K562 (cell line): ENCODE data around the gene ROS1. TPM values are rescaled to one million over a fixed set of nuclear protein-coding genes. Genes with fewer than 3 reads are reported as not detected.

Source experiments
- ATAC-seq: fragments of 200-7000 bp; cut with Tn5 transposase; 3 replicates; pipeline ENCODE4 v1.9.1; 2020; ENCODE audit warnings: moderate library complexity
- BruUV-seq: library from RNA; stranded (reverse); fragments of 400-500 nt; replicated peaks from 2 replicates; lab custom pipeline; 2021; lab: Mats Ljungman, UMichigan
- CTCF ChIA-PET: fragments of 300-600 bp; formaldehyde crosslinking; extraction: SDS; loops from one replicate; lab custom pipeline; 2021; ENCODE audit warnings: low intra/inter-chr PET ratio; lab: Yijun Ruan, JAX
- POLR2A ChIA-PET: fragments of 300-600, 350-650 bp; sonication (Branson Sonifier 250); formaldehyde crosslinking; extraction: SDS; loops from one replicate; lab custom pipeline; 2021; ENCODE audit warnings: antibody characterized with exemption, inconsistent platforms; lab: Yijun Ruan, JAX
- DNase-seq, 4 experiments: peaks; one replicate each; pipeline versions ENCODE4 v3.0.0 to v3.0.0-alpha.2; 2011 to 2018; ENCODE audit warnings: low spot score in 3 of 4, mixed read lengths in 3 of 4; ENCODE audit errors: extremely low read depth in 1 of 4
- FAIRE-seq: peaks from 2 replicates; lab custom pipeline; 2011; peaks lifted over from hg19 to GRCh38; lab: Jason Lieb, UNC
- H2AFZ ChIP-seq: 2 replicates; pipeline ENCODE4 v1.6.0; 2011; ENCODE audit warnings: low read depth, low read length, control low read depth, inconsistent platforms
- H3K27ac ChIP-seq: fragments of 200-600 bp; 3 replicates; pipeline ENCODE4 v1.8.0; 2011; ENCODE audit warnings: low read depth, mild to moderate bottlenecking, control low read depth, inconsistent platforms, low read length, moderate library complexity, mixed read lengths; ENCODE audit errors: extremely low read depth
- H3K27me3 ChIP-seq, 2 experiments: fragments of 300-600 bp in 1 of 2; 2 replicates in 1 of 2; 3 replicates in 1 of 2; pipeline versions ENCODE4 v1.6.0 to v1.8.0; 2011; ENCODE audit warnings: inconsistent platforms in 2 of 2, low read length in 2 of 2, mild to moderate bottlenecking in 1 of 2, mixed read lengths in 1 of 2, moderate library complexity in 1 of 2; ENCODE audit not compliant: control insufficient read depth in 2 of 2, insufficient read depth in 2 of 2
- H3K36me3 ChIP-seq: fragments of 300-600 bp; 3 replicates; pipeline ENCODE4 v1.8.0; 2011; ENCODE audit warnings: mild to moderate bottlenecking, low read length, inconsistent platforms; ENCODE audit not compliant: control insufficient read depth, insufficient read depth
- H3K4me1 ChIP-seq, 2 experiments: fragments of 200-600 bp in 1 of 2; replicated peaks in 1 of 2; 2 replicates in 1 of 2; 3 replicates in 1 of 2; pipeline versions ENCODE4 v1.5.1 to v1.8.0; 2011; ENCODE audit warnings: inconsistent platforms in 2 of 2, low read length in 2 of 2, mild to moderate bottlenecking in 1 of 2, mixed read lengths in 1 of 2, moderate library complexity in 1 of 2; ENCODE audit not compliant: control insufficient read depth in 2 of 2, insufficient read depth in 2 of 2
- H3K4me2 ChIP-seq: 2 replicates; pipeline ENCODE4 v1.6.1; 2011; ENCODE audit warnings: low read length, control low read depth, inconsistent platforms, mixed read lengths; ENCODE audit not compliant: insufficient read depth
- H3K4me3 ChIP-seq: fragments of 200-600 bp; sonication (generic), shearing (Covaris generic); 2 replicates; pipeline ENCODE4 v1.5.1; 2016; ENCODE audit warnings: control low read depth, inconsistent platforms
- H3K79me2 ChIP-seq: fragments of 200-600 bp; 3 replicates; pipeline ENCODE4 v1.8.0; 2011; ENCODE audit warnings: low read length, inconsistent platforms; ENCODE audit not compliant: control insufficient read depth, insufficient read depth
- H3K9ac ChIP-seq, 2 experiments: 2 replicates each; pipeline versions ENCODE4 v1.6.0 to v1.6.1; 2011; ENCODE audit warnings: low read depth in 2 of 2, low read length in 2 of 2, control low read depth in 1 of 2, inconsistent platforms in 1 of 2, mild to moderate bottlenecking in 1 of 2, mixed read lengths in 1 of 2; ENCODE audit not compliant: insufficient read depth in 1 of 2
- H3K9me1 ChIP-seq: one replicate; pipeline ENCODE4 v1.6.0; 2011; ENCODE audit warnings: inconsistent platforms, mild to moderate bottlenecking, low read length, moderate library complexity; ENCODE audit not compliant: control insufficient read depth, insufficient read depth
- H3K9me3 ChIP-seq: replicated peaks from 2 replicates; pipeline ENCODE4 v1.5.1; 2011; ENCODE audit warnings: low read depth, low read length, inconsistent platforms; ENCODE audit not compliant: control insufficient read depth, insufficient read depth
- H4K20me1 ChIP-seq: replicated peaks from 2 replicates; pipeline ENCODE4 v1.6.1; 2011; ENCODE audit warnings: low read length, inconsistent platforms, mixed read lengths; ENCODE audit not compliant: control insufficient read depth, insufficient read depth
- HEY1 ChIP-seq: fragments of 250-450 bp; sonication (Bioruptor Pico); IDR thresholded peaks from 2 replicates; pipeline ENCODE4 v1.5.0; 2020; ENCODE audit warnings: mild to moderate bottlenecking, moderate library complexity, borderline replicate concordance
- NR3C1 ChIP-seq: sonication (generic); formaldehyde crosslinking; IDR thresholded peaks from 2 replicates; pipeline ENCODE4 v1.8.1; 2022; ENCODE audit warnings: missing genetic modification reagents
- SIX5 ChIP-seq, 2 experiments: IDR thresholded peaks; 2 replicates each; pipeline ENCODE4 v1.6.1; 2011; ENCODE audit warnings: low read length in 2 of 2, borderline replicate concordance in 1 of 2, low read depth in 1 of 2, mild to moderate bottlenecking in 1 of 2, moderate library complexity in 1 of 2; ENCODE audit not compliant: insufficient read depth in 1 of 2
- ZNF212 ChIP-seq: fragments of 450-650 bp; formaldehyde crosslinking; IDR thresholded peaks from 2 replicates; pipeline ENCODE4 v1.4.0; 2020; ENCODE audit warnings: mild to moderate bottlenecking
- ZNF354B ChIP-seq: fragments of 250-450 bp; sonication (Bioruptor Pico); IDR thresholded peaks from 2 replicates; pipeline ENCODE4 v1.4.0; 2020
- ZNF57 ChIP-seq: fragments of 450-650 bp; formaldehyde crosslinking; IDR thresholded peaks from 2 replicates; pipeline ENCODE4 v1.4.0; 2020; ENCODE audit warnings: mild to moderate bottlenecking, moderate library complexity
- ZNF76 ChIP-seq: fragments of 250-450 bp; sonication (Bioruptor Pico); IDR thresholded peaks from 2 replicates; pipeline ENCODE4 v1.4.0; 2020; ENCODE audit warnings: mild to moderate bottlenecking, moderate library complexity, borderline replicate concordance
- ZNF766 ChIP-seq: fragments of 200-800 bp; sonication (Bioruptor generic); conservative IDR thresholded peaks from 2 replicates; pipeline ENCODE4 v1.6.1; 2016; ENCODE audit warnings: missing genetic modification characterization, missing compliant biosample characterization
- WGBS: fragments of 100-300 bp; shearing (Covaris generic); methylation state at CpG from one replicate; pipeline ENCODE4 v1.1.6; 2016; ENCODE audit warnings: low coverage, mixed read lengths; ENCODE audit not compliant: insufficient coverage; ENCODE audit errors: missing lambda C conversion rate; 5-methylcytosine and 5-hydroxymethylcytosine counted together
- in situ Hi-C: fragments of 300-500 bp; cut with MboI; formaldehyde crosslinking; loops from 4 replicates; pipeline ENCODE4 v1.15.0; 2018; ENCODE audit warnings: inconsistent platforms, mixed read lengths
- intact Hi-C: fragments of 100-400 bp; cut with micrococcal nuclease; formaldehyde crosslinking; loops from 2 replicates; pipeline ENCODE4 v1.14.2; 2022
- polyA plus RNA-seq, 8 experiments: library from polyadenylated mRNA; depleted of rRNA in 4 of 8; stranded (reverse) in 5 of 8; unstranded in 3 of 8; fragments of >200 nt; fragmentation: Nextera tagmentation in 2 of 8; fragmentation: Illumina TruSeq in 1 of 8; extraction: Ambion mirVana in 2 of 8; extraction: Trizol in 1 of 8; gene quantifications; 2 replicates each; pipeline versions ENCODE4 v1.2.1 to v1.2.3, GENCODE V29; 2011 to 2014; ENCODE audit warnings: inconsistent platforms in 1 of 8, missing spikeins in 1 of 8
- total RNA-seq, 7 experiments: library from RNA; depleted of rRNA in 6 of 7; stranded (reverse); fragments of >200 nt in 6 of 7; fragmentation: Illumina TruSeq in 2 of 7; extraction: Trizol in 2 of 7; gene quantifications; 2 replicates each; pipeline versions ENCODE4 v1.2.1 to v1.2.3, GENCODE V29; 2011 to 2021; ENCODE audit warnings: low replicate concordance in 1 of 7
- TF ChIP-seq, protein P1 (sequence below): sonication (generic); formaldehyde crosslinking; IDR thresholded peaks from 2 replicates; pipeline ENCODE4 v1.8.0; 2022; ENCODE audit warnings: missing genetic modification reagents, mild to moderate bottlenecking, moderate library complexity, borderline replicate concordance
- TF ChIP-seq, protein P2 (sequence below): fragments of 150-350 bp; conservative IDR thresholded peaks from 2 replicates; pipeline ENCODE4 v1.6.1; 2014; ENCODE audit warnings: low read length
- TF ChIP-seq, protein P3 (sequence below): fragments of 250-450 bp; sonication (Bioruptor Pico); IDR thresholded peaks from 2 replicates; pipeline ENCODE4 v1.6.1; 2021; ENCODE audit warnings: mild to moderate bottlenecking
- TF ChIP-seq, protein P4 (sequence below): sonication (generic); formaldehyde crosslinking; IDR thresholded peaks from 2 replicates; pipeline ENCODE4 v1.8.1; 2023; ENCODE audit warnings: mild to moderate bottlenecking, missing genetic modification reagents
- TF ChIP-seq, protein P5 (sequence below): fragments of 450-650 bp; conservative IDR thresholded peaks from 2 replicates; pipeline ENCODE4 v1.6.1; 2016; ENCODE audit warnings: missing genetic modification characterization, low read depth, mild to moderate bottlenecking, control low read depth, missing compliant biosample characterization

ROS1 gene
- total and polyA plus RNA-seq, 9 of the 15 experiments (the other 6 are each of a cell fraction or from before 2014, with no cell fraction given) = under 0.01 to 0.16 (median 0.04) TPM; not detected in 6

DNA sequence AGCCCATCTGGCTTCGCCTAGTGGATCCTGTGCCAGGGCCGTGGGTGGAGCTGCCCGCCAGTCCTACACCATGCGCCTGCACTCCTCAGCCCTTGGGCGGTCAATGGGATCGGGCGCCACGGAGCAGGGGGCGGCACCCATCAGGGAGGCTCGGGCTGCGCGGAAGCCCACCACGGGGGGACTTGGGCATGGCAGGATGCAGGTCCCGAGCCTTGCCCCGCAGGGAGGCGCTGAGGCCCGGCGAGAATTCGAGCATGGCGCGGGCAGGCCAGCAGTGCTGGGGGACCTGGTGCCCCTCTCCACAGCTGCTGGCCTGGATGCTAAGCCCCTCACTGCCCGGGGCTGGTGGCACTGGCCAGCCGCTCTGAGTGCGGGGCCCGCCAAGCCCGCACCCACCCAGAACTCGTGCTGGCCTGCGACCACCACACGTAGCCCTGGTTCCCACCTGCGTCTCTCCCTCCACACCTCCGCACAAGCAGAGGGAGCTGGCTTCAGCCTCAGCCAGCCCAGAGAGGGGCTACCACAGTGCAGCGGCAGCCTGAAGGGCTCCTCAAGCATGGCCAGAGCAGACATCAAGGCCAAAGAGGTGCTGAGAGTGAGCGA, 52.4 kb downstream of the ROS1 start:
- Histone ChIP-seq H3K36me3 (no peaks in the 10 kb centered on the region), H3K9ac (no peak overlapping the region), H4K20me1 (no peaks in the 10 kb centered on the region), H3K9me3 (no peaks in the 10 kb centered on the region), H2AFZ (no peak overlapping the region), H3K4me1 (no peaks in the 10 kb centered on the region), H3K27me3 (no peaks in the 10 kb centered on the region), H3K27ac (no peak overlapping the region), H3K4me3 (no peak overlapping the region), H3K4me2 (no peak overlapping the region), H3K79me2 (no peaks in the 10 kb centered on the region), H3K9me1 (no peaks in the 10 kb centered on the region)
- no TSS peak for BruUV-seq
- in situ Hi-C loops (no loop called here), intact Hi-C loops (no loop called here)
- 11% methylated on average over 23 of the region's 33 CpGs for WGBS
- CTCF ChIA-PET = no interaction called here
- no peak for ATAC-seq
- no peak for FAIRE-seq
- TF ChIP-seq ZNF766 (no peak), ZNF354B (CRISPR knock-in tag) (no peak), ZNF76 (CRISPR knock-in tag) (no peak), ZNF57 (CRISPR knock-in tag) (no peak), SIX5 (IDR thresholded peaks at IDR 0.05; ENCODE audit: borderline replicate concordance in 1 of 2, insufficient read depth in 1 of 2, low read depth in 1 of 2, low read length in 2 of 2) (no peak), NR3C1 (CRISPR knock-in tag) (no peak), ZNF212 (CRISPR knock-in tag) (no peak), HEY1 (CRISPR knock-in tag) (no peak)
- TF ChIP-seq, protein P1, sequence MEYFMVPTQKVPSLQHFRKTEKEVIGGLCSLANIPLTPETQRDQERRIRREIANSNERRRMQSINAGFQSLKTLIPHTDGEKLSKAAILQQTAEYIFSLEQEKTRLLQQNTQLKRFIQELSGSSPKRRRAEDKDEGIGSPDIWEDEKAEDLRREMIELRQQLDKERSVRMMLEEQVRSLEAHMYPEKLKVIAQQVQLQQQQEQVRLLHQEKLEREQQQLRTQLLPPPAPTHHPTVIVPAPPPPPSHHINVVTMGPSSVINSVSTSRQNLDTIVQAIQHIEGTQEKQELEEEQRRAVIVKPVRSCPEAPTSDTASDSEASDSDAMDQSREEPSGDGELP (CRISPR knock-in tag) = no peak
- TF ChIP-seq, protein P2, sequence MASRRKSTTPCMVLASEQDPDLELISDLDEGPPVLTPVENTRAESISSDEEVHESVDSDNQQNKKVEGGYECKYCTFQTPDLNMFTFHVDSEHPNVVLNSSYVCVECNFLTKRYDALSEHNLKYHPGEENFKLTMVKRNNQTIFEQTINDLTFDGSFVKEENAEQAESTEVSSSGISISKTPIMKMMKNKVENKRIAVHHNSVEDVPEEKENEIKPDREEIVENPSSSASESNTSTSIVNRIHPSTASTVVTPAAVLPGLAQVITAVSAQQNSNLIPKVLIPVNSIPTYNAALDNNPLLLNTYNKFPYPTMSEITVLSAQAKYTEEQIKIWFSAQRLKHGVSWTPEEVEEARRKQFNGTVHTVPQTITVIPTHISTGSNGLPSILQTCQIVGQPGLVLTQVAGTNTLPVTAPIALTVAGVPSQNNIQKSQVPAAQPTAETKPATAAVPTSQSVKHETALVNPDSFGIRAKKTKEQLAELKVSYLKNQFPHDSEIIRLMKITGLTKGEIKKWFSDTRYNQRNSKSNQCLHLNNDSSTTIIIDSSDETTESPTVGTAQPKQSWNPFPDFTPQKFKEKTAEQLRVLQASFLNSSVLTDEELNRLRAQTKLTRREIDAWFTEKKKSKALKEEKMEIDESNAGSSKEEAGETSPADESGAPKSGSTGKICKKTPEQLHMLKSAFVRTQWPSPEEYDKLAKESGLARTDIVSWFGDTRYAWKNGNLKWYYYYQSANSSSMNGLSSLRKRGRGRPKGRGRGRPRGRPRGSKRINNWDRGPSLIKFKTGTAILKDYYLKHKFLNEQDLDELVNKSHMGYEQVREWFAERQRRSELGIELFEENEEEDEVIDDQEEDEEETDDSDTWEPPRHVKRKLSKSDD = no peak
- TF ChIP-seq, protein P3, sequence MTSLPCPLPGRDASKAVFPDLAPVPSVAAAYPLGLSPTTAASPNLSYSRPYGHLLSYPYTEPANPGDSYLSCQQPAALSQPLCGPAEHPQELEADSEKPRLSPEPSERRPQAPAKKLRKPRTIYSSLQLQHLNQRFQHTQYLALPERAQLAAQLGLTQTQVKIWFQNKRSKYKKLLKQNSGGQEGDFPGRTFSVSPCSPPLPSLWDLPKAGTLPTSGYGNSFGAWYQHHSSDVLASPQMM (CRISPR knock-in tag) = no peak
- TF ChIP-seq, protein P4, sequence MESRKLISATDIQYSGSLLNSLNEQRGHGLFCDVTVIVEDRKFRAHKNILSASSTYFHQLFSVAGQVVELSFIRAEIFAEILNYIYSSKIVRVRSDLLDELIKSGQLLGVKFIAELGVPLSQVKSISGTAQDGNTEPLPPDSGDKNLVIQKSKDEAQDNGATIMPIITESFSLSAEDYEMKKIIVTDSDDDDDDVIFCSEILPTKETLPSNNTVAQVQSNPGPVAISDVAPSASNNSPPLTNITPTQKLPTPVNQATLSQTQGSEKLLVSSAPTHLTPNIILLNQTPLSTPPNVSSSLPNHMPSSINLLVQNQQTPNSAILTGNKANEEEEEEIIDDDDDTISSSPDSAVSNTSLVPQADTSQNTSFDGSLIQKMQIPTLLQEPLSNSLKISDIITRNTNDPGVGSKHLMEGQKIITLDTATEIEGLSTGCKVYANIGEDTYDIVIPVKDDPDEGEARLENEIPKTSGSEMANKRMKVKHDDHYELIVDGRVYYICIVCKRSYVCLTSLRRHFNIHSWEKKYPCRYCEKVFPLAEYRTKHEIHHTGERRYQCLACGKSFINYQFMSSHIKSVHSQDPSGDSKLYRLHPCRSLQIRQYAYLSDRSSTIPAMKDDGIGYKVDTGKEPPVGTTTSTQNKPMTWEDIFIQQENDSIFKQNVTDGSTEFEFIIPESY (CRISPR knock-in tag) = no peak
- TF ChIP-seq, protein P5, sequence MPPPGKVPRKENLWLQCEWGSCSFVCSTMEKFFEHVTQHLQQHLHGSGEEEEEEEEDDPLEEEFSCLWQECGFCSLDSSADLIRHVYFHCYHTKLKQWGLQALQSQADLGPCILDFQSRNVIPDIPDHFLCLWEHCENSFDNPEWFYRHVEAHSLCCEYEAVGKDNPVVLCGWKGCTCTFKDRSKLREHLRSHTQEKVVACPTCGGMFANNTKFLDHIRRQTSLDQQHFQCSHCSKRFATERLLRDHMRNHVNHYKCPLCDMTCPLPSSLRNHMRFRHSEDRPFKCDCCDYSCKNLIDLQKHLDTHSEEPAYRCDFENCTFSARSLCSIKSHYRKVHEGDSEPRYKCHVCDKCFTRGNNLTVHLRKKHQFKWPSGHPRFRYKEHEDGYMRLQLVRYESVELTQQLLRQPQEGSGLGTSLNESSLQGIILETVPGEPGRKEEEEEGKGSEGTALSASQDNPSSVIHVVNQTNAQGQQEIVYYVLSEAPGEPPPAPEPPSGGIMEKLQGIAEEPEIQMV = no peak
- POLR2A ChIA-PET = no interaction called here
- no peak for DNase-seq
